ENCODE results near the gene PSMD10.

PSMD10 gene

DNA sequence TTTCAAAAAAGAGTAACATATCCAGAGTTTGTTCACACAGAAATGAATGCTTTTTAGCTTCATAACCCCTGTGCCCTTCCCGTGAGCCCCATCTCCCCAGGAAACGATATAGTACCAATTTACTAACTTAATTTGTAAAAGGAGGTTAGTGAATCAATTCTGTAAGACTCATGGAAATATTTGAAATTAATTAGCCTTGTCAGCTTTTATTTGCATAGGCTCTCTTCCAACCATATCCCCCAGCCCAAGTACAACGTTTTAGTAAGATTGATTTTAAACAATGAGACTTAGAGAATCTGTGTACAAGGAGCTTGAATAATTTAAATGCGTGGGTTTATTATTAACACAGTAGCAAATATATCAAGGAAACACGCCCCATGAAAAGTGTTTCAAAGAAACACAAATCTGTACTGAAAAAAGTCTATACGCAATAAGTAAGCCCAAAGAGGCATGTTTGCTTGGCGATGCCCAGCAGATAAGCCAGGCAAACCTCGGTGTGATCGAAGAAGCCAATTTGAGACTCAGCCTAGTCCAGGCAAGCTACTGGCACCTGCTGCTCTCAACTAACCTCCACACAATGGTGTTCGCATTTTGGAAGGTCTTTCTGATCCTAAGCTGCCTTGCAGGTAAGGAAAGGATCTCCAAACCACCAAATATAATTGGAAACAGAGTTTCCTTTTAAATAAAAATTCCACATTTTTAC, 46.6 kb downstream of the PSMD10 start, which contains the start of gene VSIG1:
Gene VSIG1, plus strand, starts transcription at position 512 of the 703 bp plus-strand sequence. Its CDS starts 66 bp downstream, at position 578.
- peaks cover 4% of the 10 kb centered on the region for H3K4me1 Mint-ChIP-seq
- no peaks in the 10 kb centered on the region for H3K36me3 Mint-ChIP-seq
- no peaks in the 10 kb centered on the region for H3K9me3 Mint-ChIP-seq
- ATAC-seq (no peak), DNase-seq (ENCODE audit: low spot score in 2 of 2) (no peak)
- H3K27ac Mint-ChIP-seq, result no peak within 1 kb of the TSS
- H3K4me3 Mint-ChIP-seq, result no peak within 1 kb of the TSS

DNA sequence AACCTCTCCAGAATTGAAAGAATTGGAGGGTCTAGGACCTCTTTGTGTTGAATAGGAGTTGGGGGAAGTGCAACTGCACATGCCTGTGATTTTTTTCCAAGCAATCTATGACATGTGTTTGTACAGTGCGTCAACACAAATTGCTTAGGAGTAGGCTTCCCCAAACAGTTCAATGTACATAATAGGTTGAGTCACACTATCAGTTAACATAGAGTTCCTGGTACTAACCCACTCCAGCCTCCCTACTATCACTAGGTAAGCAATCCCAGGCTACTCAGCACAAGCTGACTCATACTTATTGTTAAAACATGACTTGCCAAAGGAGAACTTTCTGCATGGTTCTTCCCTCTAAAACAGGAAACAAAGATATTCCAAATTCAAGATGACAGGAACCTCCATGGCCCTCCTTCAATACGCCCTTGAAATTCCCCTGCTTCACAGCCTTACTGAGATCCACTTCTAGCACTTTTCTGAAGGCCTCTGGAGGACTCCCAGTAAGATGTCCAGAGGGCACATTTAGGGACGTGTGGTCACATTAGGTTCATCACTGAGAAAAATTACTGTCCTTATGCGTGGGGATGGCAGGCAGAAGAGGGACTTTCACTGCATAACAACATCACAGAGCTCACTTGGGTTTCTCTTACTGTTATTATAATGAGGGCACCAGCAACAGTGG, 54.9 kb downstream of the PSMD10 start:
- Mint-ChIP-seq H3K4me1 (peaks cover 6% of the 10 kb centered on the region), H3K9me3 (no peaks in the 10 kb centered on the region), H3K36me3 (no peaks in the 10 kb centered on the region), H3K4me3 (no peak overlapping the region), H3K27ac (no peak overlapping the region)
- peak; percentile 66 for ATAC-seq
- DNase-seq (ENCODE audit: low spot score in 2 of 2), result no peak

DNA sequence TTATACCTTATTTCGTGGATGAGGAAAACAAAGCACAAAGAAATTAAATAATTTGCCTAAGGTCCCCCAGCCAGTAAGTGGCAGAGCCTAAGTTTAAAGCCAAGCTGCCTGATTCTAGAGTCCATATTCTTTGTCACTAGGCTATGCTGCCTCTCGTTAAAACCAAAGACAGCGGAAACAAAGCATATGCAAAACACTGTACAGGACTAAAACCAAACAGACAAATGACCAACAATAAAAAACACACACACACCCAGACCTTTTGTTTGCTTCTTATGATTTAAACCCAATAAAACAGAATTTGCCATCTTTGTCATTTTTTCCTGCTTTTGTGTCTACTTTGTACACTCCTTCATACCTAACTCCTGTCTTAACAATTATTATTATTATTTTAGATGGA, 56.6 kb downstream of the PSMD10 start:
- Mint-ChIP-seq H3K4me1 (peaks cover 21% of the 10 kb centered on the region), H3K4me3 (no peak overlapping the region), H3K36me3 (no peaks in the 10 kb centered on the region), H3K27ac (no peak overlapping the region), H3K9me3 (no peaks in the 10 kb centered on the region)
- no peak for DNase-seq (ENCODE audit: low spot score in 2 of 2)
- ATAC-seq, result no peak

Measured in stimulated activated effector memory CD8-positive, alpha-beta T cell treated with anti-CD3 and anti-CD28 coated beads, Interleukin-12 subunit alpha, Interleukin-12 subunit beta, amount 100 ng/mL, for 72 hours (primary cell).